GM13976 (cell line): ENCODE data around the gene HTR3D.
"Not testable (repeated sequence)": the region's sequence is repeated elsewhere in the genome, so short reads cannot be mapped to it uniquely, and the experiment has no call there.

Experiments used
- DNase-seq: peaks from one replicate; pipeline ENCODE4 v3.0.0; 2012; ENCODE audit warnings: low spot score
- CTCF ChIP-seq: IDR thresholded peaks from 2 replicates; pipeline ENCODE4 v1.5.1; 2012; ENCODE audit warnings: borderline replicate concordance, mild to moderate bottlenecking; ENCODE audit not compliant: insufficient read depth; ENCODE audit errors: extremely low read depth, missing control alignments, control extremely low read depth
- in situ Hi-C: fragments of 300-500 bp; cut with MboI; formaldehyde crosslinking; loops from one replicate; pipeline ENCODE4 v1.12.0; 2022; ENCODE audit warnings: low sequenced_read_pairs, mixed read lengths, inconsistent platforms; ENCODE audit not compliant: unreplicated experiment

Gene HTR3D

GRCh38 chr3:184067573-184068055, 36.1 kb downstream of the HTR3D start:
- in situ Hi-C loops = no loop called here
- no peak for DNase-seq
- no peak for TF ChIP-seq CTCF

GRCh38 chr3:184068344-184068743, 36.8 kb downstream of the HTR3D start:
- TF ChIP-seq CTCF = no peak
- in situ Hi-C loops = no loop called here
- DNase-seq = no peak

GRCh38 chr3:184071142-184071541, 39.6 kb downstream of the HTR3D start:
- in situ Hi-C loops = not testable (repeated sequence)

GRCh38 chr3:184073621-184074020, 42.1 kb downstream of the HTR3D start:
- in situ Hi-C loops = no loop called here

More at GRCh38 chr3:184071142-184071541, 39.6 kb downstream of the HTR3D start:
- DNase-seq = not testable (repeated sequence)

GRCh38 chr3:184075901-184076300, 44.4 kb downstream of the HTR3D start:
- TF ChIP-seq CTCF = no peak
- in situ Hi-C loops = no loop called here
- DNase-seq = no peak

More at GRCh38 chr3:184073621-184074020, 42.1 kb downstream of the HTR3D start:
- DNase-seq = no peak
- no peak for TF ChIP-seq CTCF

GRCh38 chr3:184077881-184078280, 46.3 kb downstream of the HTR3D start:
- in situ Hi-C loops = no loop called here
- DNase-seq = no peak
- TF ChIP-seq CTCF = no peak

GRCh38 chr3:184078851-184079250, 47.3 kb downstream of the HTR3D start:
- in situ Hi-C loops = no loop called here
- TF ChIP-seq CTCF = no peak
- no peak for DNase-seq
